ENCODE measurements around the gene APOL4. TPM values are rescaled to one million over a fixed set of nuclear protein-coding genes. Genes with fewer than 3 reads are reported as not detected.
"Not testable (repeated sequence)": the region's sequence is repeated elsewhere in the genome, so short reads cannot be mapped to it uniquely, and the experiment has no call there.

The APOL4 gene
- total RNA-seq, 2 donors from 2014 or later = 0.56 to 1.2 TPM

- no peaks in the 10 kb centered on the region for H3K36me3 Mint-ChIP-seq (ENCODE audit: low read depth)
- H3K27me3 Mint-ChIP-seq = peaks cover 19% of the 10 kb centered on the region
- H3K9me3 Mint-ChIP-seq = peaks cover 3% of the 10 kb centered on the region
- H3K27ac Mint-ChIP-seq = no peak overlapping the region
- H3K4me3 Mint-ChIP-seq = no peak overlapping the region
- ATAC-seq (replicated peaks) = no peak
- no peaks in the 10 kb centered on the region for H3K4me1 Mint-ChIP-seq
These were observed 4.6 kb upstream of the APOL4 start for GRCh38 chr22:36206255-36206654.

- not testable (repeated sequence) for H3K4me1 Mint-ChIP-seq; H3K4me3 Mint-ChIP-seq; H3K27ac Mint-ChIP-seq; H3K36me3 Mint-ChIP-seq (ENCODE audit: low read depth); H3K9me3 Mint-ChIP-seq; ATAC-seq (replicated peaks)
- peaks cover 22% of the 10 kb centered on the region for H3K27me3 Mint-ChIP-seq
These were observed 4.0 kb upstream of the APOL4 start for GRCh38 chr22:36205573-36205972.

GRCh38 chr22:36204632-36205015 is 3.0 kb upstream of the APOL4 start:
- Mint-ChIP-seq H3K4me3 (no peak overlapping the region), H3K4me1 (no peaks in the 10 kb centered on the region), H3K27ac (no peak overlapping the region), H3K9me3 (peaks cover 3% of the 10 kb centered on the region), H3K36me3 (ENCODE audit: low read depth) (no peaks in the 10 kb centered on the region), H3K27me3 (peaks cover 22% of the 10 kb centered on the region)
- no peak for ATAC-seq (replicated peaks)

GRCh38 chr22:36204001-36204631 is 2.5 kb upstream of the APOL4 start:
- no peak for ATAC-seq (replicated peaks)
- Mint-ChIP-seq H3K9me3 (peaks cover under 1% of the 10 kb centered on the region), H3K36me3 (ENCODE audit: low read depth) (no peaks in the 10 kb centered on the region), H3K4me1 (no peaks in the 10 kb centered on the region), H3K4me3 (no peak overlapping the region), H3K27me3 (peaks cover 18% of the 10 kb centered on the region), H3K27ac (no peak overlapping the region)

- not testable (repeated sequence) for H3K27ac Mint-ChIP-seq; H3K4me3 Mint-ChIP-seq; H3K4me1 Mint-ChIP-seq; H3K9me3 Mint-ChIP-seq; H3K36me3 Mint-ChIP-seq (ENCODE audit: low read depth); ATAC-seq (replicated peaks)
- peaks cover 12% of the 10 kb centered on the region for H3K27me3 Mint-ChIP-seq
These were observed 1.8 kb upstream of the APOL4 start for GRCh38 chr22:36203441-36203840.

- H3K36me3 Mint-ChIP-seq (ENCODE audit: low read depth); ATAC-seq (replicated peaks); H3K4me1 Mint-ChIP-seq; H3K27me3 Mint-ChIP-seq; H3K27ac Mint-ChIP-seq; H3K9me3 Mint-ChIP-seq; H3K4me3 Mint-ChIP-seq: not testable (repeated sequence)
These were observed 1.3 kb upstream of the APOL4 start for GRCh38 chr22:36202906-36203305.

- not testable (repeated sequence) for H3K27ac Mint-ChIP-seq; H3K9me3 Mint-ChIP-seq; ATAC-seq (replicated peaks); H3K27me3 Mint-ChIP-seq; H3K36me3 Mint-ChIP-seq (ENCODE audit: low read depth); H3K4me1 Mint-ChIP-seq; H3K4me3 Mint-ChIP-seq
These were observed 584 bp downstream of the APOL4 start for GRCh38 chr22:36201025-36201424.

GRCh38 chr22:36199001-36199551 is 2.5 kb downstream of the APOL4 start:
- no peak overlapping the region for H3K4me3 Mint-ChIP-seq
- H3K36me3 Mint-ChIP-seq (ENCODE audit: low read depth) = no peaks in the 10 kb centered on the region
- peaks cover 4% of the 10 kb centered on the region for H3K4me1 Mint-ChIP-seq
- ATAC-seq (replicated peaks) = no peak
- H3K27ac Mint-ChIP-seq = no peak overlapping the region
- H3K9me3 Mint-ChIP-seq = no peaks in the 10 kb centered on the region
- H3K27me3 Mint-ChIP-seq = peaks cover 10% of the 10 kb centered on the region

- Mint-ChIP-seq H3K4me3 (peak overlapping the region; percentile 14), H3K9me3 (no peaks in the 10 kb centered on the region), H3K36me3 (ENCODE audit: low read depth) (no peaks in the 10 kb centered on the region), H3K27me3 (peaks cover 10% of the 10 kb centered on the region), H3K4me1 (peaks cover 4% of the 10 kb centered on the region), H3K27ac (peak overlapping the region; percentile 38)
- no peak for ATAC-seq (replicated peaks)
These were observed 3.1 kb downstream of the APOL4 start for GRCh38 chr22:36198536-36198935.

- peaks cover 10% of the 10 kb centered on the region for H3K27me3 Mint-ChIP-seq
- H3K4me3 Mint-ChIP-seq = peak overlapping the region; percentile 14
- H3K4me1 Mint-ChIP-seq = peaks cover 4% of the 10 kb centered on the region
- ATAC-seq (replicated peaks) = peak; percentile 74
- H3K27ac Mint-ChIP-seq = peak overlapping the region; percentile 38
- no peaks in the 10 kb centered on the region for H3K9me3 Mint-ChIP-seq
- no peaks in the 10 kb centered on the region for H3K36me3 Mint-ChIP-seq (ENCODE audit: low read depth)
These were observed 4.0 kb downstream of the APOL4 start for GRCh38 chr22:36197514-36198146.

GRCh38 chr22:36197065-36197440 is 4.6 kb downstream of the APOL4 start:
- H3K4me3 Mint-ChIP-seq = peak overlapping the region; percentile 14
- ATAC-seq (replicated peaks) = peak; percentile 22
- H3K27me3 Mint-ChIP-seq = peaks cover 9% of the 10 kb centered on the region
- H3K9me3 Mint-ChIP-seq = no peaks in the 10 kb centered on the region
- peaks cover 4% of the 10 kb centered on the region for H3K4me1 Mint-ChIP-seq
- H3K27ac Mint-ChIP-seq = peak overlapping the region; percentile 38
- H3K36me3 Mint-ChIP-seq (ENCODE audit: low read depth) = no peaks in the 10 kb centered on the region

GRCh38 chr22:36196254-36197064 is 5.2 kb downstream of the APOL4 start:
- no peak for ATAC-seq (replicated peaks)
- peaks cover 10% of the 10 kb centered on the region for H3K27me3 Mint-ChIP-seq
- H3K27ac Mint-ChIP-seq = no peak overlapping the region
- H3K9me3 Mint-ChIP-seq = no peaks in the 10 kb centered on the region
- H3K36me3 Mint-ChIP-seq (ENCODE audit: low read depth) = no peaks in the 10 kb centered on the region
- H3K4me3 Mint-ChIP-seq = no peak overlapping the region
- H3K4me1 Mint-ChIP-seq = peaks cover 4% of the 10 kb centered on the region

- Mint-ChIP-seq H3K4me3 (no peak overlapping the region), H3K9me3 (no peaks in the 10 kb centered on the region), H3K4me1 (peaks cover 4% of the 10 kb centered on the region), H3K27ac (peak overlapping the region; percentile 32), H3K36me3 (ENCODE audit: low read depth) (no peaks in the 10 kb centered on the region), H3K27me3 (peaks cover 3% of the 10 kb centered on the region)
- peak; percentile 60 for ATAC-seq (replicated peaks)
These were observed 6.6 kb downstream of the APOL4 start for GRCh38 chr22:36194971-36195370.

- no peaks in the 10 kb centered on the region for H3K36me3 Mint-ChIP-seq (ENCODE audit: low read depth)
- peaks cover 4% of the 10 kb centered on the region for H3K4me1 Mint-ChIP-seq
- H3K27me3 Mint-ChIP-seq = peaks cover 3% of the 10 kb centered on the region
- no peaks in the 10 kb centered on the region for H3K9me3 Mint-ChIP-seq
- no peak for ATAC-seq (replicated peaks)
- no peak overlapping the region for H3K4me3 Mint-ChIP-seq
- peak overlapping the region; percentile 32 for H3K27ac Mint-ChIP-seq
These were observed 7.2 kb downstream of the APOL4 start for GRCh38 chr22:36194385-36194784.

- H3K4me3 Mint-ChIP-seq = no peak overlapping the region
- H3K4me1 Mint-ChIP-seq = peaks cover 4% of the 10 kb centered on the region
- no peak for ATAC-seq (replicated peaks)
- no peaks in the 10 kb centered on the region for H3K9me3 Mint-ChIP-seq
- no peak overlapping the region for H3K27ac Mint-ChIP-seq
- H3K36me3 Mint-ChIP-seq (ENCODE audit: low read depth) = no peaks in the 10 kb centered on the region
- H3K27me3 Mint-ChIP-seq = peaks cover 3% of the 10 kb centered on the region
These were observed 8.0 kb downstream of the APOL4 start for GRCh38 chr22:36193577-36193976.

Data from activated T-helper 17 cell treated with anti-CD3 and anti-CD28 coated beads, Interleukin-2, amount 50 U/mL, for 72 hours (primary cell).